Fibroblast of villous mesenchyme (primary cell): ENCODE data around the gene MLLT3. TPM values are rescaled to one million over a fixed set of nuclear protein-coding genes. Genes with fewer than 3 reads are reported as not detected.

Experiments used
- DNase-seq: peaks from one replicate; pipeline ENCODE4 v3.0.0-alpha.2; 2010; ENCODE audit warnings: low read depth
- H3K4me3 ChIP-seq: 2 replicates; pipeline ENCODE4 v1.5.1; 2011; ENCODE audit warnings: low read depth, mild to moderate bottlenecking, low read length
- CTCF ChIP-seq: IDR thresholded peaks from 2 replicates; pipeline ENCODE4 v1.5.1; 2012; ENCODE audit warnings: low read depth, mild to moderate bottlenecking, low read length; ENCODE audit not compliant: insufficient read depth
- total RNA-seq: library from RNA; depleted of rRNA; stranded (reverse); fragments of >200 nt; gene quantifications from 2 replicates; pipeline ENCODE4 v1.2.3, GENCODE V29; 2012

The MLLT3 gene
- total RNA-seq, 1 donor: 44.9 TPM

- DNase-seq: no peak
- TF ChIP-seq CTCF: no peak
- H3K4me3 ChIP-seq: no peak overlapping the region
Measured at GRCh38 chr9:20557285-20557684, 65.0 kb downstream of the MLLT3 start.

- no peak overlapping the region for H3K4me3 ChIP-seq
- no peak for TF ChIP-seq CTCF
- peak; percentile 12 for DNase-seq
Measured at GRCh38 chr9:20553558-20554149, 68.6 kb downstream of the MLLT3 start.

GRCh38 chr9:20552874-20553557 lies 69.3 kb downstream of the MLLT3 start:
- DNase-seq: peak; percentile 23
- H3K4me3 ChIP-seq: no peak overlapping the region
- TF ChIP-seq CTCF: peak; percentile 27

- TF ChIP-seq CTCF: no peak
- no peak overlapping the region for H3K4me3 ChIP-seq
- DNase-seq: no peak
Measured at GRCh38 chr9:20551835-20552234, 70.5 kb downstream of the MLLT3 start.

GRCh38 chr9:20551236-20551635 lies 71.1 kb downstream of the MLLT3 start:
- DNase-seq: no peak
- no peak for TF ChIP-seq CTCF
- H3K4me3 ChIP-seq: no peak overlapping the region

GRCh38 chr9:20550326-20550725 lies 72.0 kb downstream of the MLLT3 start:
- H3K4me3 ChIP-seq: no peak overlapping the region
- DNase-seq: no peak
- no peak for TF ChIP-seq CTCF

- no peak for TF ChIP-seq CTCF
Measured at GRCh38 chr9:20549053-20549452, 73.2 kb downstream of the MLLT3 start.

More at GRCh38 chr9:20549053-20549452, 73.2 kb downstream of the MLLT3 start:
- H3K4me3 ChIP-seq: no peak overlapping the region
- DNase-seq: no peak
